ENCODE results near the gene RASL10B. TPM values are rescaled to one million over a fixed set of nuclear protein-coding genes. Genes with fewer than 3 reads are reported as not detected.

Gene RASL10B
- polyA plus RNA-seq, 1 donor from 2014 or later, result 10.7 TPM

DNA sequence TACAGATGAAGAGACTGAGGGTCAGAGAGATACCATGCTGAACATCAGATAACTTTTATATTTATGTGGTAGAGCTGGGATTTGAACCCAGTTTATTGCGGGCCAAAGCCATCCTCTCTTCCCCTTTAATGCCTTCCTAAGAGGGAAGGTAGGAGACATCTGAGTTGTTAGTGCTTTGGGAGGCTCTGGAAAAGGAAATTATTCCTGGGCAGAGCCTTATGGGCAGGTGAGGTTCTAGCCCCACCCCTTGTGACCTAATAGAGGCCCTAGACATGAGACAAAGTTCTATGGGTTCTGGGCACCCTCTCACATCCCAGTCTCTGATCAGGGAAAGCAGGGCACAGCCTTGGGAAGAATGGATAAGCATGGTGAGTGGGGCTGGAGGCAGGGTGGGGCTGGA is 29.1 kb downstream of the RASL10B start, which contains the start of gene C17orf50:
C17orf50 (plus strand) TSS at position 301 of the 400 bp plus-strand sequence; CDS start at position 356, 55 bp downstream.
- Histone ChIP-seq H3K9me2 (ENCODE audit: insufficient read depth, low read length) (no peaks in the 10 kb centered on the region), H4K20me1 (ENCODE audit: insufficient read depth) (no peaks in the 10 kb centered on the region), H3K9ac (ENCODE audit: low read length) (no peak within 1 kb of the TSS), H3K36me3 (ENCODE audit: insufficient read depth, low read length) (no peaks in the 10 kb centered on the region), H3K79me2 (replicated peaks; ENCODE audit: insufficient read depth, low read length) (no peaks in the 10 kb centered on the region), H3F3A (ENCODE audit: insufficient read depth, low read length, poor library complexity, severe bottlenecking) (no peaks in the 10 kb centered on the region), H3K4me3 (ENCODE audit: low read length) (no peak within 1 kb of the TSS), H3K27ac (ENCODE audit: low read length) (no peak within 1 kb of the TSS), H3K9me3 (ENCODE audit: low read length) (no peaks in the 10 kb centered on the region), H3K4me2 (ENCODE audit: low read length) (no peak within 1 kb of the TSS), H3K27me3 (ENCODE audit: insufficient read depth, low read depth, low read length) (no peaks in the 10 kb centered on the region), H2AFZ (ENCODE audit: low read depth, low read length) (no peak within 1 kb of the TSS)
- TF ChIP-seq, protein P1, sequence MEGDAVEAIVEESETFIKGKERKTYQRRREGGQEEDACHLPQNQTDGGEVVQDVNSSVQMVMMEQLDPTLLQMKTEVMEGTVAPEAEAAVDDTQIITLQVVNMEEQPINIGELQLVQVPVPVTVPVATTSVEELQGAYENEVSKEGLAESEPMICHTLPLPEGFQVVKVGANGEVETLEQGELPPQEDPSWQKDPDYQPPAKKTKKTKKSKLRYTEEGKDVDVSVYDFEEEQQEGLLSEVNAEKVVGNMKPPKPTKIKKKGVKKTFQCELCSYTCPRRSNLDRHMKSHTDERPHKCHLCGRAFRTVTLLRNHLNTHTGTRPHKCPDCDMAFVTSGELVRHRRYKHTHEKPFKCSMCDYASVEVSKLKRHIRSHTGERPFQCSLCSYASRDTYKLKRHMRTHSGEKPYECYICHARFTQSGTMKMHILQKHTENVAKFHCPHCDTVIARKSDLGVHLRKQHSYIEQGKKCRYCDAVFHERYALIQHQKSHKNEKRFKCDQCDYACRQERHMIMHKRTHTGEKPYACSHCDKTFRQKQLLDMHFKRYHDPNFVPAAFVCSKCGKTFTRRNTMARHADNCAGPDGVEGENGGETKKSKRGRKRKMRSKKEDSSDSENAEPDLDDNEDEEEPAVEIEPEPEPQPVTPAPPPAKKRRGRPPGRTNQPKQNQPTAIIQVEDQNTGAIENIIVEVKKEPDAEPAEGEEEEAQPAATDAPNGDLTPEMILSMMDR (IDR thresholded peaks at IDR 0.05; ENCODE audit: poor library complexity, severe bottlenecking), result no peak
- TF ChIP-seq POLR2AphosphoS5 (IDR thresholded peaks at IDR 0.05) (no peak), SMC3 (conservative IDR thresholded peaks at IDR 0.05; ENCODE audit: poor library complexity) (no peak), EP300 (conservative IDR thresholded peaks at IDR 0.05; ENCODE audit: poor library complexity, severe bottlenecking) (no peak), TAF1 (IDR thresholded peaks at IDR 0.05; ENCODE audit: low read depth) (no peak), EZH2 (IDR thresholded peaks at IDR 0.05; ENCODE audit: borderline replicate concordance, insufficient read depth, low read length, poor library complexity, severe bottlenecking) (no peak), RAD21 (conservative IDR thresholded peaks at IDR 0.05) (no peak), MXI1 (conservative IDR thresholded peaks at IDR 0.05; ENCODE audit: poor library complexity, severe bottlenecking) (no peak)
- TF ChIP-seq, protein P2, sequence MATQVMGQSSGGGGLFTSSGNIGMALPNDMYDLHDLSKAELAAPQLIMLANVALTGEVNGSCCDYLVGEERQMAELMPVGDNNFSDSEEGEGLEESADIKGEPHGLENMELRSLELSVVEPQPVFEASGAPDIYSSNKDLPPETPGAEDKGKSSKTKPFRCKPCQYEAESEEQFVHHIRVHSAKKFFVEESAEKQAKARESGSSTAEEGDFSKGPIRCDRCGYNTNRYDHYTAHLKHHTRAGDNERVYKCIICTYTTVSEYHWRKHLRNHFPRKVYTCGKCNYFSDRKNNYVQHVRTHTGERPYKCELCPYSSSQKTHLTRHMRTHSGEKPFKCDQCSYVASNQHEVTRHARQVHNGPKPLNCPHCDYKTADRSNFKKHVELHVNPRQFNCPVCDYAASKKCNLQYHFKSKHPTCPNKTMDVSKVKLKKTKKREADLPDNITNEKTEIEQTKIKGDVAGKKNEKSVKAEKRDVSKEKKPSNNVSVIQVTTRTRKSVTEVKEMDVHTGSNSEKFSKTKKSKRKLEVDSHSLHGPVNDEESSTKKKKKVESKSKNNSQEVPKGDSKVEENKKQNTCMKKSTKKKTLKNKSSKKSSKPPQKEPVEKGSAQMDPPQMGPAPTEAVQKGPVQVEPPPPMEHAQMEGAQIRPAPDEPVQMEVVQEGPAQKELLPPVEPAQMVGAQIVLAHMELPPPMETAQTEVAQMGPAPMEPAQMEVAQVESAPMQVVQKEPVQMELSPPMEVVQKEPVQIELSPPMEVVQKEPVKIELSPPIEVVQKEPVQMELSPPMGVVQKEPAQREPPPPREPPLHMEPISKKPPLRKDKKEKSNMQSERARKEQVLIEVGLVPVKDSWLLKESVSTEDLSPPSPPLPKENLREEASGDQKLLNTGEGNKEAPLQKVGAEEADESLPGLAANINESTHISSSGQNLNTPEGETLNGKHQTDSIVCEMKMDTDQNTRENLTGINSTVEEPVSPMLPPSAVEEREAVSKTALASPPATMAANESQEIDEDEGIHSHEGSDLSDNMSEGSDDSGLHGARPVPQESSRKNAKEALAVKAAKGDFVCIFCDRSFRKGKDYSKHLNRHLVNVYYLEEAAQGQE (IDR thresholded peaks at IDR 0.05; ENCODE audit: borderline replicate concordance), result no peak

DNA sequence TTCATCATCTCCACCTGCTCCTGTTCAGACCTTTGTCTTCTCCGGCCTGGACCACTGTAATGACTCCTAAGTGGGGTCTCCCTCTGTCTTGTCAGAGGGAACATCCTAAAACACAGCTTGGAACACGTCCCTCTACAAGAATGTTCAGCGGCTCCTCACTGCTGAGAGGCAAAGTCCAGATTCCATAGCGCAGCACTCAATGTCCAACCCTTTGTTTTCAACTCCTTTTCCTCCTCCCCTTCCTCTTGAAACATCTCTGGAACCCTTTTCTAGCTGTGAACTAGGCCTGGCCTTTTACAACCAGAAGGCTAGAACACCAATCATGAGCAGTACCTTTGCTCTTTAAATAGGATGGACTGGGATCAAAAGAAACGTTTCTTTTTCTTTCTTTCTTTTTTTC is 30.2 kb downstream of the RASL10B start:
- Histone ChIP-seq H3K9me2 (ENCODE audit: insufficient read depth, low read length) (no peaks in the 10 kb centered on the region), H3F3A (ENCODE audit: insufficient read depth, low read length, poor library complexity, severe bottlenecking) (no peaks in the 10 kb centered on the region), H3K9ac (ENCODE audit: low read length) (no peak overlapping the region), H3K9me3 (ENCODE audit: low read length) (no peaks in the 10 kb centered on the region), H3K4me3 (ENCODE audit: low read length) (no peak overlapping the region), H3K27me3 (ENCODE audit: insufficient read depth, low read depth, low read length) (no peaks in the 10 kb centered on the region), H3K36me3 (ENCODE audit: insufficient read depth, low read length) (no peaks in the 10 kb centered on the region), H3K79me2 (replicated peaks; ENCODE audit: insufficient read depth, low read length) (no peaks in the 10 kb centered on the region), H4K20me1 (ENCODE audit: insufficient read depth) (no peaks in the 10 kb centered on the region), H3K27ac (ENCODE audit: low read length) (no peak overlapping the region), H2AFZ (ENCODE audit: low read depth, low read length) (no peak overlapping the region), H3K4me2 (ENCODE audit: low read length) (no peak overlapping the region)
- no peak for TF ChIP-seq MXI1 (conservative IDR thresholded peaks at IDR 0.05; ENCODE audit: poor library complexity, severe bottlenecking)
- TF ChIP-seq RAD21 (conservative IDR thresholded peaks at IDR 0.05), result no peak
- TF ChIP-seq, protein P2 (IDR thresholded peaks at IDR 0.05; ENCODE audit: borderline replicate concordance), result no peak
- no peak for TF ChIP-seq SMC3 (conservative IDR thresholded peaks at IDR 0.05; ENCODE audit: poor library complexity)
- TF ChIP-seq, protein P1 (IDR thresholded peaks at IDR 0.05; ENCODE audit: poor library complexity, severe bottlenecking), result no peak
- no peak for TF ChIP-seq POLR2AphosphoS5 (IDR thresholded peaks at IDR 0.05)
- no peak for TF ChIP-seq TAF1 (IDR thresholded peaks at IDR 0.05; ENCODE audit: low read depth)
- no peak for TF ChIP-seq EP300 (conservative IDR thresholded peaks at IDR 0.05; ENCODE audit: poor library complexity, severe bottlenecking)
- TF ChIP-seq EZH2 (IDR thresholded peaks at IDR 0.05; ENCODE audit: borderline replicate concordance, insufficient read depth, low read length, poor library complexity, severe bottlenecking), result no peak

Measured in neural cell (in vitro differentiated cells).